Esophagus squamous epithelium (tissue), 5 donors: ENCODE data around the gene PSMA5. TPM values are rescaled to one million over a fixed set of nuclear protein-coding genes. Genes with fewer than 3 reads are reported as not detected.

Experiments
- DNase-seq: peaks from one replicate; lab custom pipeline; 2025; lab: John Stamatoyannopoulos, UW
- H3K27ac ChIP-seq, 4 donors: fragments of 200-600 bp; sonication (generic); one replicate each; pipeline ENCODE4 v1.5.1; 2016 to 2019; ENCODE audit warnings: mild to moderate bottlenecking in 1 of 4
- H3K27me3 ChIP-seq, 4 donors: fragments of 200-600 bp; sonication (generic); 1 replicate in 3 of 4; 2 replicates in 1 of 4; pipeline versions ENCODE4 v1.5.1 to v1.6.0; 2017 to 2021; ENCODE audit warnings: antibody characterized with exemption in 1 of 4
- H3K36me3 ChIP-seq, 3 donors: fragments of 200-600 bp; sonication (generic); one replicate each; pipeline ENCODE4 v1.5.1; 2016 to 2019
- H3K4me1 ChIP-seq, 3 donors: fragments of 200-600 bp; sonication (generic); one replicate each; pipeline ENCODE4 v1.5.1; 2017 to 2019
- H3K4me3 ChIP-seq, 4 donors: fragments of 200-600 bp; sonication (generic); 1 replicate in 3 of 4; 2 replicates in 1 of 4; pipeline ENCODE4 v1.5.1; 2016 to 2019; ENCODE audit warnings: mild to moderate bottlenecking in 2 of 4, moderate library complexity in 1 of 4
- H3K9me3 ChIP-seq, 3 donors: fragments of 200-600 bp; sonication (generic); one replicate each; pipeline ENCODE4 v1.5.1; 2016 to 2019
- CTCF ChIP-seq, 6 experiments: fragments of 450-650 bp in 4 of 6; fragments of 200-600 bp in 2 of 6; sonication (generic) in 2 of 6; IDR thresholded peaks; one replicate each; pipeline ENCODE4 v1.5.1; 2016 to 2019; ENCODE audit warnings: antibody characterized with exemption in 6 of 6, mild to moderate bottlenecking in 4 of 6, moderate library complexity in 4 of 6
- POLR2A ChIP-seq, 4 donors: fragments of 450-650 bp; IDR thresholded peaks; one replicate each; pipeline ENCODE4 v1.6.1; 2017; ENCODE audit warnings: antibody characterized with exemption in 4 of 4, mild to moderate bottlenecking in 4 of 4, moderate library complexity in 3 of 4
- WGBS, 2 donors: methylation state at CpG; one replicate each; pipeline ENCODE4 v1.1.5; 2018; 5-methylcytosine and 5-hydroxymethylcytosine counted together
- intact Hi-C: fragments of 100-400 bp; cut with DNase I; formaldehyde crosslinking; loops from one replicate; pipeline ENCODE4 v1.15.0; 2022
- total RNA-seq, 4 donors: library from RNA; depleted of rRNA; stranded (reverse); fragments of >200 nt; gene quantifications; one replicate each; pipeline ENCODE4 v1.1.0, GENCODE V29; 2016
- donor health status: DM: yes; HTN: yes; CAD: no.

The PSMA5 gene
- total RNA-seq, 4 donors from 2014 or later: 31.5 to 57.7 (median 46.8) TPM

GRCh38 chr1:109444346-109444745 lies 18.1 kb upstream of the PSMA5 start:
- Histone ChIP-seq H3K27ac (no peak overlapping the region), H3K36me3 (no peaks in the 10 kb centered on the region), H3K9me3 (no peaks in the 10 kb centered on the region), H3K27me3 (peaks cover 0 to 59% (median 2%) of the 10 kb centered on the region in 4 donors), H3K4me3 (no peak overlapping the region), H3K4me1 (no peaks in the 10 kb centered on the region)
- no peak for DNase-seq
- WGBS, 2 donors: 80 to 92% methylated on average over 1 of the region's 1 CpG
- TF ChIP-seq CTCF (IDR thresholded peaks at IDR 0.05): no peak
- TF ChIP-seq POLR2A (IDR thresholded peaks at IDR 0.05): no peak
- intact Hi-C loops: no loop called here

- Histone ChIP-seq H3K4me1 (no peaks in the 10 kb centered on the region), H3K27me3 (peaks cover 0 to 59% (median 2%) of the 10 kb centered on the region in 4 donors), H3K27ac (no peak overlapping the region), H3K4me3 (no peak overlapping the region), H3K9me3 (no peaks in the 10 kb centered on the region), H3K36me3 (no peaks in the 10 kb centered on the region)
- TF ChIP-seq CTCF (IDR thresholded peaks at IDR 0.05): no peak
- TF ChIP-seq POLR2A (IDR thresholded peaks at IDR 0.05): no peak
- intact Hi-C loops: no loop called here
- WGBS, 2 donors: 46 to 63% methylated on average over 2 of the region's 2 CpGs
- DNase-seq: no peak
Measured at GRCh38 chr1:109443476-109443875, 17.2 kb upstream of the PSMA5 start.

GRCh38 chr1:109441069-109441468 lies 14.8 kb upstream of the PSMA5 start:
- peaks cover 0 to 40% (median 2%) of the 10 kb centered on the region in 4 donors for H3K27me3 ChIP-seq
- H3K36me3 ChIP-seq: no peaks in the 10 kb centered on the region
- no peak for TF ChIP-seq CTCF (IDR thresholded peaks at IDR 0.05)
- no peak for TF ChIP-seq POLR2A (IDR thresholded peaks at IDR 0.05)
- H3K27ac ChIP-seq: no peak overlapping the region
- WGBS, 2 donors: 5 to 6% methylated on average over 1 of the region's 1 CpG
- H3K4me3 ChIP-seq: no peak overlapping the region
- intact Hi-C loops: no loop called here
- no peak for DNase-seq
- H3K9me3 ChIP-seq: no peaks in the 10 kb centered on the region
- H3K4me1 ChIP-seq: no peaks in the 10 kb centered on the region

- intact Hi-C loops: no loop called here
- H3K4me3 ChIP-seq: no peak overlapping the region
- no peaks in the 10 kb centered on the region for H3K4me1 ChIP-seq
- TF ChIP-seq POLR2A (IDR thresholded peaks at IDR 0.05) (no peak), CTCF (IDR thresholded peaks at IDR 0.05) (no peak)
- no peaks in the 10 kb centered on the region for H3K9me3 ChIP-seq
- no peak for DNase-seq
- H3K36me3 ChIP-seq: no peaks in the 10 kb centered on the region
- H3K27ac ChIP-seq: peak overlapping the region in 1 of 4 donors; percentile 4
- 69 to 71% methylated on average over 3 of the region's 3 CpGs for WGBS, 2 donors
- peaks cover 0 to 26% (median 0%) of the 10 kb centered on the region in 4 donors for H3K27me3 ChIP-seq
Measured at GRCh38 chr1:109438798-109439297, 12.6 kb upstream of the PSMA5 start.

- no peaks in the 10 kb centered on the region for H3K9me3 ChIP-seq
- H3K27me3 ChIP-seq: peaks cover 0 to 5% (median 0%) of the 10 kb centered on the region in 4 donors
- 60 to 75% methylated on average over 1 of the region's 1 CpG for WGBS, 2 donors
- no peak overlapping the region for H3K27ac ChIP-seq
- intact Hi-C loops: no loop called here
- no peak overlapping the region for H3K4me3 ChIP-seq
- H3K36me3 ChIP-seq: no peaks in the 10 kb centered on the region
- H3K4me1 ChIP-seq: no peaks in the 10 kb centered on the region
- TF ChIP-seq CTCF (IDR thresholded peaks at IDR 0.05) (no peak), POLR2A (IDR thresholded peaks at IDR 0.05) (no peak)
- no peak for DNase-seq
Measured at GRCh38 chr1:109434484-109434883, 8.2 kb upstream of the PSMA5 start.
